Pulmonary artery endothelial cell (primary cell): ENCODE measurements around the gene GBP5. TPM values are rescaled to one million over a fixed set of nuclear protein-coding genes. Genes with fewer than 3 reads are reported as not detected.
"Not testable (repeated sequence)": the region's sequence is repeated elsewhere in the genome, so short reads cannot be mapped to it uniquely, and the experiment has no call there.

Experiments used
- DNase-seq: peaks from one replicate; pipeline ENCODE4 v3.0.0-alpha.2; 2011; ENCODE audit warnings: low read depth, low spot score
- total RNA-seq: library from RNA; depleted of rRNA; stranded (reverse); fragments of >200 nt; gene quantifications from 2 replicates; pipeline ENCODE4 v1.2.3, GENCODE V29; 2014

GBP5 gene
- total RNA-seq, 1 donor from 2014 or later = 0.20 TPM

GRCh38 chr1:89284078-89284763 is 11.6 kb upstream of the GBP5 start:
- DNase-seq = not testable (repeated sequence)

- DNase-seq = no peak
These were observed 8.1 kb upstream of the GBP5 start for GRCh38 chr1:89280766-89281165.

GRCh38 chr1:89279011-89279466 is 6.4 kb upstream of the GBP5 start:
- no peak for DNase-seq

DNA sequence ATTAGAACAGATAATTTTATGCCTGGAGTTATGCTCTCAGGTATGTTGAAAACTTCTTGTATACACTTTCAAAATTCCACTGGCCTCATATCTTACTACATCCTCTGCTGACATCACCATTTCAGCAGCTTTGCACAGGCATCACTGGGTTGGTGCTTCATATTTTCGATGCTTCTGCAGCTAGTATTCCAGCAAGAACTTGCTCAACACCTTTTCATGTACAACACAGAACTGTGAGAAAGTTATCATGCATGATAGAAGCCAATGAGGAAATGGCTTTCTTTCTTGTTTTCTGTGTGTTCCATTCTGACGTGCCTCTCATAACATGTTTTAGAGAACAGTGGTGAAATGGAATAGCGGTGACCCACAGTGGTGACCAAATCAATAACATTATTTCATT is 5.1 kb upstream of the GBP5 start:
- no peak for DNase-seq

- DNase-seq = no peak
These were observed 4.0 kb upstream of the GBP5 start for GRCh38 chr1:89276690-89277089.

DNA sequence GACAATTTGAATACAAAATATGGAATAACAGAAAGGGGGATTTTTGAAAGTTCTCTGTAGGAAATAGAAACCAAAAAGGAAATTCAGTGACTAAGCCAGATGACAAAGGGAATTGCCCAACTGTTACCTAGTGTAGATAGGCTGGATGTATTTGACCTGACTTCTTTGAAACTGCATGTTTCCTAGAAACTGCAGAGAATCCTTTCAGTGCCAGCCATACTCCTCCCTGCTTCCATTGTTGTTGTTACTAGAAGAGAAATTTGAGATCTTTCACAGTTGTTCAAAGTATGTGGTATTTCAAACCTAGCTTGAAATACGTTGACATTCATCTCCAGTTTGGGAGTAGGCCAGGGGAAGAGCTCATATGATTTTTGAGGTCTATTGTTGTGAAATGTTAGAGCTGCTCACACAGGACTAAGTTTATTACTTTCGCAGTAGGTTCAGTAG is 1.8 kb upstream of the GBP5 start:
- peak; percentile 4 for DNase-seq

DNA sequence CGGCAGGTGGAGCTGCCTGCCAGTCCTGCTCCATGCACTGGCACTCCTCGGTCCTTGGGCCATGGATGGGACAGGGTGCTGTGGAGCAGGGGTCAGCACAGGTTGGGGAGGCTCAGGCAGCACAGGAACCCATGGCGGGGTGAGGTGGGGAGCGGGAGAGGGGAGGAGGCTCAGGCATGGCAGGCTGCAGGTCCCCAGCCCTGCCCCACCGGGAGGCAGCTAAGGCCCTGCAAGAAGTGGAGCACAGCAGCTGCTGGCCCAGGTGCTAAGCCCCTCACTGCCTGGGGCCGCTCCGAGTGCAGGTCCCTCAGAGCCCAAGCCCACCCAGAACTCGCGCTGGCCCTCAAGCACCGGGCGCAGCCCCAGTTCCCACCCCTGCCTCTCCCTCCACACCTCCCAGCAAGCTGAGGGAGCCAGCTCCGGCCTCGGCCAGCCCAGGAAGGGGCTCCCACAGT is 691 bp upstream of the GBP5 start:
- no peak for DNase-seq

GRCh38 chr1:89271341-89272015 is 1.2 kb downstream of the GBP5 start:
- DNase-seq = no peak

DNA sequence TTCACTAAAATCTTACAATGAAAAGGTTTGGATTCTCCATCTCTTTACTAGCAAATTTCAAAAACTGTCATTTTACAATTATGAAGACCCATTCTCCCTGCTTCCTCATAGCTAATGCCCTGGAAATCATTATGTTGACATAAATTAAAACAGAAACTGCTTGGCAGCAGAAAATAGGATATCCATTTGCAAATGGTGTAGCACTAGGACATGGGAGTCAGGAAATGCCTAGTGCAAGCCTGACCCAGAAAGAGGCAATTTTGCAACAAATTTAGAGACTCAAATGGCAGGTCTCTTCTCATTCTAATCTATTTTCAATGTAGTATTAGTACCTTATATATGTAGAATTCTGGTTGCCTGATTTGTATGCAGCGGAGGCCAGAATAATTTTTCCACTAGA is 2.2 kb downstream of the GBP5 start:
- DNase-seq = no peak

DNA sequence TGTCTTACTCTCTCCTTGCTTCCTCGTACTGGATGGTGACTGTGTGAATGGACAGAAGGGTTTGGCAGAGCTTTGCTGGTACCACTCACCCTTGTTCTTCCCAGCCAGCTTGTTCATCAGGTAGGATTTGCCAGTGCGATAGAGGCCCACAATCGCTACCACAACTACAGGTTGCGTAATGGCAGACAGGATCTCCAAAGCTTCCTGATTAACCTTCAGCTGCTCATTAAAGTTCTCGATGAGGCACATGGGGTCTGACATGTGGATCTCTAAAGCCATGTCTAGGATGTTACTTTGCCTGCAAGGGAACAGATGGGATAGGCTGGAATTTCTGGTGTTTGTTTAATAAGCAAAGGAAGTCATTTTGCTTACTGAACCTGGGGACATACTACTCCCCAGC is 3.4 kb downstream of the GBP5 start:
- no peak for DNase-seq

DNA sequence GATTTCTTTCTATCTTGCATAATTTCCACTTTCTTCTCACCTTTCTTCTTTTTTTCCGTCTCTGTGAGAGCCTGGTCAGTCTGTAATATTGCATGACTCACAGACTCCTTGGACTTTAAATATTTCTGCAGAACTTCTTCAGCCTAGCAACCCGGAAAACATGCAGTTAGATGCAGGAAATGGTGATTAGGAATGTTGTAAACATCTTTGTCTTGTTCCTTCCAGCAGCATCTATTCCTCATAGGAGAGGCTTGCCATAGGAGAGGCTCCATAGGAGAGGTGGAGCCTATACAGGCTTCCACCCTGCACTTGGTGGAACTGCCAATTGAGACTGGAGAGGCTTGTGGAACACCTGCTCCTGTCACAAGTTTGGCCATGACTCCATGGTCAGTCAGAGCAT is 10.0 kb downstream of the GBP5 start:
- DNase-seq = peak; percentile 41

GRCh38 chr1:89261926-89262515 is 10.6 kb downstream of the GBP5 start:
- DNase-seq = no peak

GRCh38 chr1:89260566-89261255 is 11.9 kb downstream of the GBP5 start:
- no peak for DNase-seq

DNA sequence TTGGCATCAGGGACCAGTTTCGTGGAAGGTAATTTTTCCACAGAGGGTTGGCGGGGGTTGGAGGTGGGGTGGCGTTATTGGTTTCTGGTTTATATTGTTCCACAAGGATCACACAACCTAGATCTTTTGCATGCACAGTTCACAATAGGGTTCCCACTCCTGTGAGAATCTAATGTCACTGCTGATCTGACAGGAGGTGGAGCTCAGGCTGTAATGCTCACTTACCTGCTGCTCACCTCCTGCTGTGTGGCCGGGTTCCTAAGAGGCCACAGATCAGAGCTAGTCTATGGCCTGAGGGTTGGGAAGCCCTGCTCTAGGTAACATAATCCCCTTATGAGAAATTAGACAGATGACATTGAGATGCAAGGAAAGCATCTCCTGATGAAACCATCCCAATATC is 12.6 kb downstream of the GBP5 start:
- no peak for DNase-seq

DNA sequence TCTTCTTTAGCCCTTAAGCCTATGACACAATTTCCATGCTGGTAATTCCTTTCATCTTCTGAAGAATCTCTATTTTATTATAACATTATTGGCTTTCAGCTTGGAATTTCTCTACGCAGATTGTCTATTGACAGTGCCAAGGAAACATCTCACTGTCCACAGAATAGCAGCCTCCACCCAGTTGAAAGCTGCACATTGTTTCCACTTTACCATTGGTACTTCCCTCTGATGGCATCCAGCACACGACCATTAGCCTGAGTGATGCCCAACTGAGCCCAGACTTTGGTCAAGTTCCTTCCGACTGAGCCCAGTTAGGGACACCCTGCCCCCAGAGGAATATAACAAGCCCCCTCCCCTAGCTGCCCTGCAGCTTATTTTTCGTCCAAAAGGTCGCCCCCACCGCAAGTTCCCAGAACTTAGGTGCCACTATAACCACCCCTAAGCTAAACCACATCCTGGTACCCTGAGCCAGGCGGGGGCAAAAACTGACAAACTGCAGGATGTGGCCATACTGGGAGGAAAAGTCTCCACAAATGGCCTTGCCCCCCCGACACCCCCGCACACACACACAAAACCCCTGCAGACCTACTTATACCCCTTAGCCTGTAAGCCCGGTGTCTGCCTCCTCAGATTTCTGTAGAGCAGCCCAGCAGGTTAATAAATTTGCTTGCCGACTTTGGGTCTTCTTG is 13.2 kb downstream of the GBP5 start:
- no peak for DNase-seq

- DNase-seq = no peak
These were observed 15.6 kb downstream of the GBP5 start for GRCh38 chr1:89257041-89257440.

DNA sequence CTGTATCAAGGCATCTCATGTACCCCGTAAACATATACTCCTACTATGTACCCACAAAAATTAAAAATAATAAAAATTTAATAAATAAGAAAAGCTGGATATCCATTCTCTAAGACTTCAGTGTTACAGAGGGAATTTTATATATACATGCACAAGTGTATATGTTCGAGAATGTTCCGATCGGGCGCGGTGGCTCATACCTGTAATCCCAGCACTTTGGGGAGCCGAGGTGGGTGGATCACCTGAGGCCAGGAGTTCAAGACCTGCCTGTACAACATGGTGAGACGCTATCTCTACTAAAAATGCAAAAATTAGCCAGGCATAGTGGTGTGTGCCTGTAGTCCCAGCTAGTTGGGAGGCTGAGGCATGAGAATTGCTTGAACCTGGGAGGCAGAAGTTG is 17.1 kb downstream of the GBP5 start:
- not testable (repeated sequence) for DNase-seq

DNA sequence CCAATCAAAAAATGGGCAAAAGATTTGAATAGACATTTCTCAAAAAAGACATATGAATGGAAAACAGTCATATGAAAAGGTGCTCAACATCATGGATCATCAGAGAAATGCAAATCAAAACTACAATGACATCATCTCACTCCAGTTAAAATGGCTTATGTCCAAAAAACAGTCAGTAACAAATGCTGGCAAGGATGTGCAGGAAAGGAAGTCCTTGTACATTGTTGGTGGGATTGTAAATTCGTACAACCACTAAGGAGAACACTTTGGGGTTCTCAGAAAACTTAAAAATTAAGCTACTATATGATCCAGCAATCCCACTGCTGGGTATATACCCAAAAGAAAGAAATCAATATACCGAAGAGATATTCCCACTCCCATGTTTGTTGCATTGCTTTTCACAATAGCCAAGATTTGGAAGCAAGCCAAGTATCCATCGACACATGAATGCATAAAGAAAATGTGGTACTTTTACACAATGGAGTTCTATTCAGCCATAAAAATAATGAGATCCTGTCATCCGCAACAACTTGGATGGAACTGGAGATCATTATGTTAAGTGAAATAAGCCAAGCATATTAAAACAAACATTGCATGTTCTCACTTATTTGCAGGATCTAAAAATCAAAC is 17.9 kb downstream of the GBP5 start:
- peak; percentile 33 for DNase-seq

- no peak for DNase-seq
These were observed 29.6 kb downstream of the GBP5 start for GRCh38 chr1:89243046-89243445.
